Measurements from ENCODE around the gene FADS2.

FADS2 gene

GRCh38 chr11:61912991-61913698 is 85.0 kb downstream of the FADS2 start:
- no peak for TF ChIP-seq POLR2A (IDR thresholded peaks at IDR 0.05; ENCODE audit: low read depth, low read length)
- TF ChIP-seq TAF1 (IDR thresholded peaks at IDR 0.05; ENCODE audit: borderline replicate concordance, low read depth, low read length) = no peak
- TF ChIP-seq POLR2AphosphoS5 (IDR thresholded peaks at IDR 0.05; ENCODE audit: low read depth, low read length) = no peak
- FAIRE-seq (no peak), DNase-seq (ENCODE audit: insufficient read length) (peak; percentile 20)

- no peak for DNase-seq (ENCODE audit: insufficient read length)
- TF ChIP-seq POLR2AphosphoS5 (IDR thresholded peaks at IDR 0.05; ENCODE audit: low read depth, low read length) = no peak
- no peak for TF ChIP-seq TAF1 (IDR thresholded peaks at IDR 0.05; ENCODE audit: borderline replicate concordance, low read depth, low read length)
- TF ChIP-seq POLR2A (IDR thresholded peaks at IDR 0.05; ENCODE audit: low read depth, low read length) = no peak
- no peak for FAIRE-seq
Observed at GRCh38 chr11:61913699-61914395, 85.7 kb downstream of the FADS2 start.

- TF ChIP-seq TAF1 (IDR thresholded peaks at IDR 0.05; ENCODE audit: borderline replicate concordance, low read depth, low read length) = no peak
- no peak for TF ChIP-seq POLR2AphosphoS5 (IDR thresholded peaks at IDR 0.05; ENCODE audit: low read depth, low read length)
- TF ChIP-seq POLR2A (IDR thresholded peaks at IDR 0.05; ENCODE audit: low read depth, low read length) = no peak
- peak; percentile 12 for DNase-seq (ENCODE audit: insufficient read length)
- FAIRE-seq = no peak
Observed at GRCh38 chr11:61914471-61915171, 86.5 kb downstream of the FADS2 start.

GRCh38 chr11:61916737-61917333 is 88.7 kb downstream of the FADS2 start:
- TF ChIP-seq POLR2AphosphoS5 (IDR thresholded peaks at IDR 0.05; ENCODE audit: low read depth, low read length) = no peak
- TF ChIP-seq TAF1 (IDR thresholded peaks at IDR 0.05; ENCODE audit: borderline replicate concordance, low read depth, low read length) = no peak
- no peak for TF ChIP-seq POLR2A (IDR thresholded peaks at IDR 0.05; ENCODE audit: low read depth, low read length)
- FAIRE-seq = no peak
- DNase-seq (ENCODE audit: insufficient read length) = no peak

All from GM12892 (cell line).